Right lobe of liver (tissue), 4 donors: Measurements from ENCODE around the gene SLC34A3.

ENCODE experiments used
- POLR2A ChIP-seq: fragments of 450-650 bp; IDR thresholded peaks from one replicate; pipeline ENCODE4 v1.6.1; 2017; ENCODE audit warnings: antibody characterized with exemption, mild to moderate bottlenecking
- TF ChIP-seq, protein P1 (sequence below), 4 donors: fragments of 200-600 bp in 3 of 4; fragments of 450-650 bp in 1 of 4; IDR thresholded peaks; one replicate each; pipeline versions ENCODE4 v1.5.1 to v1.8.0; 2016 to 2022; ENCODE audit warnings: antibody characterized with exemption in 4 of 4, mild to moderate bottlenecking in 2 of 4
- donor health status: DM: no; HTN: no; CAD: no.
- donor health status: DM: no; HTN: no; CAD: no.
- donor health status: DM: no; HTN: yes; CAD: no.

DNA sequence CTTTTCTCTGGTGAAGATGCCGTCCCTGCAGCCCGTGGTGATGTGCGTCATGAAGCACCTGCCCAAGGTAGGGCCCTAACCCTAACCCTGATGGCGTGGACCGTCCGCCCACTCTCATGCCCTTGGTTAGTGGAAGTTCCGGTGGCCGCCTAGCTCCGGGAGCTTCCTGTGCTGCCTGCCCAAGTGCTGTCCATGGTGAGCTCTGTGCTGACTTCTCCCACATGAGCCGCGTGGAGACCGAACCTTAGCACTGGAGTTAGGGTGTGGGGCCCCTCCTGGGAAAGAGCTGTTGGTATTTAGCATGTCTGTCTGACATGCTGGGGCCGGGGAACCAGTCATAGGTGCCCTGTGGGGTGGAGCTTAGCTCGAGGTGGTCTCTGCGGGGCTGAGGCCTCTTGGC is 25.7 kb downstream of the SLC34A3 start:
- TF ChIP-seq, protein P1, sequence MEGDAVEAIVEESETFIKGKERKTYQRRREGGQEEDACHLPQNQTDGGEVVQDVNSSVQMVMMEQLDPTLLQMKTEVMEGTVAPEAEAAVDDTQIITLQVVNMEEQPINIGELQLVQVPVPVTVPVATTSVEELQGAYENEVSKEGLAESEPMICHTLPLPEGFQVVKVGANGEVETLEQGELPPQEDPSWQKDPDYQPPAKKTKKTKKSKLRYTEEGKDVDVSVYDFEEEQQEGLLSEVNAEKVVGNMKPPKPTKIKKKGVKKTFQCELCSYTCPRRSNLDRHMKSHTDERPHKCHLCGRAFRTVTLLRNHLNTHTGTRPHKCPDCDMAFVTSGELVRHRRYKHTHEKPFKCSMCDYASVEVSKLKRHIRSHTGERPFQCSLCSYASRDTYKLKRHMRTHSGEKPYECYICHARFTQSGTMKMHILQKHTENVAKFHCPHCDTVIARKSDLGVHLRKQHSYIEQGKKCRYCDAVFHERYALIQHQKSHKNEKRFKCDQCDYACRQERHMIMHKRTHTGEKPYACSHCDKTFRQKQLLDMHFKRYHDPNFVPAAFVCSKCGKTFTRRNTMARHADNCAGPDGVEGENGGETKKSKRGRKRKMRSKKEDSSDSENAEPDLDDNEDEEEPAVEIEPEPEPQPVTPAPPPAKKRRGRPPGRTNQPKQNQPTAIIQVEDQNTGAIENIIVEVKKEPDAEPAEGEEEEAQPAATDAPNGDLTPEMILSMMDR (IDR thresholded peaks at IDR 0.05): no peak
- TF ChIP-seq POLR2A: no peak
